Neural cell (in vitro differentiated cells): Measurements from ENCODE around the gene TSPAN16. TPM values are rescaled to one million over a fixed set of nuclear protein-coding genes. Genes with fewer than 3 reads are reported as not detected.

ENCODE experiments used
- H2AFZ ChIP-seq: fragments of 200-600, 300-800 bp; sonication (generic), shearing (Covaris generic); 2 replicates; pipeline ENCODE4 v1.6.0; 2014; ENCODE audit warnings: low read depth, mild to moderate bottlenecking, antibody characterized with exemption, low read length, moderate library complexity
- H3F3A ChIP-seq: fragments of 200-600 bp; shearing (Covaris generic); 2 replicates; pipeline ENCODE4 v1.6.1; 2016; ENCODE audit warnings: mild to moderate bottlenecking, moderate library complexity, mixed read lengths, antibody characterized with exemption, low read length; ENCODE audit not compliant: insufficient read depth, poor library complexity, severe bottlenecking
- H3K27ac ChIP-seq: fragments of 200-600, 300-800 bp; sonication (generic), shearing (Covaris generic); 2 replicates; pipeline ENCODE4 v1.5.1; 2014; ENCODE audit warnings: mild to moderate bottlenecking, low read length, moderate library complexity
- H3K27me3 ChIP-seq: fragments of 300-800, 200-600 bp; sonication (generic), shearing (Covaris generic); 2 replicates; pipeline ENCODE4 v1.6.0; 2014; ENCODE audit warnings: mild to moderate bottlenecking, low read depth, low read length, moderate library complexity; ENCODE audit not compliant: insufficient read depth
- H3K36me3 ChIP-seq: fragments of 300-800, 200-600 bp; sonication (generic), shearing (Covaris generic); 2 replicates; pipeline ENCODE4 v1.5.1; 2014; ENCODE audit warnings: mild to moderate bottlenecking, antibody characterized with exemption, low read length, moderate library complexity; ENCODE audit not compliant: insufficient read depth
- H3K4me2 ChIP-seq: fragments of 300-800, 200-600 bp; sonication (generic), shearing (Covaris generic); 2 replicates; pipeline ENCODE4 v1.6.0; 2014; ENCODE audit warnings: mild to moderate bottlenecking, low read length
- H3K4me3 ChIP-seq: fragments of 300-800, 200-600 bp; sonication (generic), shearing (Covaris generic); 2 replicates; pipeline ENCODE4 v1.5.1; 2014; ENCODE audit warnings: mild to moderate bottlenecking, low read length, moderate library complexity
- H3K79me2 ChIP-seq: fragments of 200-600 bp; shearing (Covaris generic); replicated peaks from 2 replicates; pipeline ENCODE4 v1.6.0; 2014; ENCODE audit warnings: mild to moderate bottlenecking, low read length, moderate library complexity; ENCODE audit not compliant: insufficient read depth
- H3K9ac ChIP-seq: fragments of 300-800, 200-600 bp; sonication (generic), shearing (Covaris generic); 2 replicates; pipeline ENCODE4 v1.6.1; 2016; ENCODE audit warnings: mild to moderate bottlenecking, low read length, mixed read lengths
- H3K9me2 ChIP-seq: fragments of 200-600 bp; shearing (Covaris generic); 2 replicates; pipeline ENCODE4 v1.6.1; 2016; ENCODE audit warnings: mild to moderate bottlenecking, low read length, mixed read lengths; ENCODE audit not compliant: insufficient read depth
- H3K9me3 ChIP-seq: fragments of 200-600, 300-800 bp; sonication (generic), shearing (Covaris generic); 2 replicates; pipeline ENCODE4 v1.6.1; 2016; ENCODE audit warnings: mild to moderate bottlenecking, mixed run types, low read length, moderate library complexity, mixed read lengths
- H4K20me1 ChIP-seq: fragments of 200-600 bp; shearing (Covaris generic); 2 replicates; pipeline ENCODE4 v1.6.1; 2016; ENCODE audit warnings: mild to moderate bottlenecking, mixed run types; ENCODE audit not compliant: insufficient read depth
- CTCF ChIP-seq: fragments of 450-650 bp; IDR thresholded peaks from 2 replicates; pipeline ENCODE4 v1.5.1; 2014; ENCODE audit warnings: antibody characterized with exemption, mild to moderate bottlenecking, moderate library complexity; ENCODE audit not compliant: poor library complexity, severe bottlenecking
- EP300 ChIP-seq: fragments of 450-650 bp; conservative IDR thresholded peaks from 2 replicates; pipeline ENCODE4 v1.6.1; 2014; ENCODE audit warnings: antibody characterized with exemption, mild to moderate bottlenecking, moderate library complexity; ENCODE audit not compliant: poor library complexity, severe bottlenecking
- EZH2 ChIP-seq: fragments of 200-600, 300-800 bp; shearing (Covaris generic), sonication (generic); IDR thresholded peaks from 2 replicates; pipeline ENCODE4 v1.6.1; 2014; ENCODE audit warnings: antibody characterized with exemption, low read length, borderline replicate concordance, mild to moderate bottlenecking; ENCODE audit not compliant: insufficient read depth, poor library complexity, severe bottlenecking
- MXI1 ChIP-seq: fragments of 450-650 bp; conservative IDR thresholded peaks from 2 replicates; pipeline ENCODE4 v1.6.1; 2014; ENCODE audit warnings: antibody characterized with exemption, mild to moderate bottlenecking; ENCODE audit not compliant: poor library complexity, severe bottlenecking
- POLR2AphosphoS5 ChIP-seq: IDR thresholded peaks from 2 replicates; pipeline ENCODE4 v1.6.1; 2012
- RAD21 ChIP-seq: fragments of 450-650 bp; conservative IDR thresholded peaks from 2 replicates; pipeline ENCODE4 v1.6.1; 2014; ENCODE audit warnings: antibody characterized with exemption, mild to moderate bottlenecking, moderate library complexity
- REST ChIP-seq: IDR thresholded peaks from 2 replicates; pipeline ENCODE4 v1.6.1; 2012; ENCODE audit warnings: borderline replicate concordance
- SMC3 ChIP-seq: fragments of 450-650 bp; conservative IDR thresholded peaks from 2 replicates; pipeline ENCODE4 v1.6.1; 2014; ENCODE audit warnings: antibody characterized with exemption, mild to moderate bottlenecking, moderate library complexity; ENCODE audit not compliant: poor library complexity
- TAF1 ChIP-seq: IDR thresholded peaks from 2 replicates; pipeline ENCODE4 v1.6.1; 2012; ENCODE audit warnings: low read depth
- polyA plus RNA-seq: library from polyadenylated mRNA; depleted of rRNA; stranded (reverse); fragments of >200 nt; gene quantifications from 2 replicates; pipeline ENCODE4 v1.2.3, GENCODE V29; 2014

Gene TSPAN16
- polyA plus RNA-seq, 1 donor from 2014 or later = not detected

GRCh38 chr19:11345122-11345803 lies 49.3 kb downstream of the TSPAN16 start:
- no peaks in the 10 kb centered on the region for H3K79me2 ChIP-seq
- peak overlapping the region; percentile 14 for H3K4me2 ChIP-seq
- no peak for TF ChIP-seq SMC3
- no peak for TF ChIP-seq TAF1
- TF ChIP-seq CTCF = no peak
- no peak for TF ChIP-seq RAD21
- TF ChIP-seq REST = no peak
- TF ChIP-seq EP300 = no peak
- no peak for TF ChIP-seq MXI1
- TF ChIP-seq POLR2AphosphoS5 = no peak
- TF ChIP-seq EZH2 = no peak
- H3K4me3 ChIP-seq = peak overlapping the region; percentile 78
- H3K9ac ChIP-seq = peak overlapping the region; percentile 83
- H3K9me2 ChIP-seq = no peaks in the 10 kb centered on the region
- no peaks in the 10 kb centered on the region for H3K36me3 ChIP-seq
- H3F3A ChIP-seq = no peaks in the 10 kb centered on the region
- no peaks in the 10 kb centered on the region for H3K27me3 ChIP-seq
- H3K27ac ChIP-seq = no peak overlapping the region
- no peaks in the 10 kb centered on the region for H3K9me3 ChIP-seq
- H4K20me1 ChIP-seq = no peaks in the 10 kb centered on the region
- H2AFZ ChIP-seq = no peak overlapping the region

GRCh38 chr19:11346104-11346940 lies 50.4 kb downstream of the TSPAN16 start, which contains the start of the genes CCDC159 and TMEM205:
TSS of gene CCDC159 (plus strand) at chr19:11346519. CDS start at chr19:11346607, 88 bp downstream.
TSS of gene TMEM205 (minus strand) at chr19:11346268. CDS start at chr19:11345619, 649 bp downstream.
- Histone ChIP-seq H3F3A (no peaks in the 10 kb centered on the region), H3K9me2 (no peaks in the 10 kb centered on the region), H3K79me2 (no peaks in the 10 kb centered on the region), H3K4me3 (peak within 1 kb of the TSS; percentile 78), H2AFZ (peak within 1 kb of the TSS; percentile 60), H3K9ac (peak within 1 kb of the TSS; percentile 83), H3K27me3 (no peaks in the 10 kb centered on the region), H3K9me3 (no peaks in the 10 kb centered on the region), H3K4me2 (peak within 1 kb of the TSS; percentile 52), H3K27ac (peak within 1 kb of the TSS; percentile 60), H3K36me3 (no peaks in the 10 kb centered on the region), H4K20me1 (no peaks in the 10 kb centered on the region)
- peak; percentile 76 for TF ChIP-seq POLR2AphosphoS5
- TF ChIP-seq CTCF = peak; percentile 61
- TF ChIP-seq MXI1 = peak; percentile 45
- TF ChIP-seq EZH2 = no peak
- peak; percentile 28 for TF ChIP-seq EP300
- TF ChIP-seq RAD21 = peak; percentile 21
- no peak for TF ChIP-seq REST
- TF ChIP-seq SMC3 = peak; percentile 11
- TF ChIP-seq TAF1 = no peak
